HepG2 (cell line): ENCODE measurements around the gene ZSCAN26. TPM values are rescaled to one million over a fixed set of nuclear protein-coding genes. Genes with fewer than 3 reads are reported as not detected.
A peak's percentile ranks its signal among the peaks of the same experiment; 100 is the strongest.

Experiments
- ATAC-seq: fragments of 200-7000 bp; cut with Tn5 transposase; 3 replicates; pipeline ENCODE4 v1.9.1; 2020; ENCODE audit warnings: mild to moderate bottlenecking, moderate library complexity
- BruUV-seq: library from RNA; stranded (reverse); fragments of 400-500 nt; replicated peaks from 2 replicates; lab custom pipeline; 2021; lab: Mats Ljungman, UMichigan
- CTCF ChIA-PET: fragments of 300-600 bp; formaldehyde crosslinking; extraction: SDS; loops from one replicate; lab custom pipeline; 2021; ENCODE audit warnings: low total read pairs, inconsistent platforms, low intra/inter-chr PET ratio; lab: Yijun Ruan, JAX
- POLR2A ChIA-PET: fragments of 350-600 bp; sonication (Branson Sonifier 250); formaldehyde crosslinking; loops from one replicate; lab custom pipeline; 2020; ENCODE audit warnings: antibody characterized with exemption, inconsistent platforms; lab: Yijun Ruan, JAX
- DNase-seq: peaks from one replicate; pipeline ENCODE4 v3.0.0-alpha.2; 2015; ENCODE audit warnings: low spot score
- FAIRE-seq: peaks from 3 replicates; lab custom pipeline; 2011; peaks lifted over from hg19 to GRCh38; lab: Jason Lieb, UNC
- H2AFZ ChIP-seq: one replicate; pipeline ENCODE4 v1.6.1; 2011; ENCODE audit warnings: low read length, inconsistent platforms
- H3K27ac ChIP-seq: fragments of 300-600 bp; 3 replicates; pipeline ENCODE4 v1.8.0; 2011; ENCODE audit warnings: mixed run types, mild to moderate bottlenecking, mixed read lengths, low read length, inconsistent platforms; ENCODE audit not compliant: insufficient read depth; ENCODE audit errors: extremely low read length
- H3K27me3 ChIP-seq, 2 experiments: fragments of 200-600 bp in 1 of 2; 2 replicates in 1 of 2; 3 replicates in 1 of 2; pipeline versions ENCODE4 v1.6.0 to v1.8.0; 2011; ENCODE audit warnings: low read length in 2 of 2, mild to moderate bottlenecking in 2 of 2, moderate library complexity in 2 of 2, inconsistent platforms in 1 of 2; ENCODE audit not compliant: insufficient read depth in 2 of 2, control insufficient read depth in 1 of 2
- H3K36me3 ChIP-seq, 2 experiments: fragments of 200-600 bp in 1 of 2; replicated peaks in 1 of 2; 2 replicates in 1 of 2; 3 replicates in 1 of 2; pipeline versions ENCODE4 v1.5.1 to v1.8.0; 2011; ENCODE audit warnings: low read length in 2 of 2, inconsistent platforms in 1 of 2; ENCODE audit not compliant: insufficient read depth in 2 of 2, control insufficient read depth in 1 of 2
- H3K4me1 ChIP-seq: 2 replicates; pipeline ENCODE4 v1.5.1; 2012; ENCODE audit warnings: low read length, inconsistent platforms; ENCODE audit not compliant: insufficient read depth
- H3K4me2 ChIP-seq: 2 replicates; pipeline ENCODE4 v1.6.0; 2011; ENCODE audit warnings: low read depth, low read length, inconsistent platforms
- H3K4me3 ChIP-seq, 3 experiments: fragments of 200-600 bp in 1 of 3; sonication (generic), shearing (Covaris generic) in 1 of 3; replicated peaks in 1 of 3; 2 replicates each; pipeline ENCODE4 v1.5.1; 2011 to 2016; ENCODE audit warnings: low read length in 3 of 3, inconsistent platforms in 2 of 3, low read depth in 2 of 3, mild to moderate bottlenecking in 2 of 3, control low read depth in 1 of 3, mixed read lengths in 1 of 3; ENCODE audit not compliant: insufficient read depth in 1 of 3
- H3K79me2 ChIP-seq: one replicate; pipeline ENCODE4 v1.6.1; 2011; ENCODE audit warnings: low read length, inconsistent platforms; ENCODE audit not compliant: insufficient read depth
- H3K9ac ChIP-seq: 2 replicates; pipeline ENCODE4 v1.6.0; 2011; ENCODE audit warnings: mild to moderate bottlenecking, low read depth, low read length, inconsistent platforms; ENCODE audit not compliant: insufficient read depth
- H3K9me3 ChIP-seq: 2 replicates; pipeline ENCODE4 v1.5.1; 2012; ENCODE audit warnings: mild to moderate bottlenecking, low read length
- H4K20me1 ChIP-seq: 2 replicates; pipeline ENCODE4 v1.6.0; 2011; ENCODE audit warnings: inconsistent platforms, mild to moderate bottlenecking, low read length, moderate library complexity; ENCODE audit not compliant: insufficient read depth
- CCAR2 ChIP-seq: fragments of 200-400 bp; formaldehyde crosslinking; optimal IDR thresholded peaks from 2 replicates; pipeline ENCODE3; 2018; ENCODE audit warnings: low read depth, mild to moderate bottlenecking, low read length, moderate library complexity
- GABPA ChIP-seq, 2 experiments: IDR thresholded peaks; 2 replicates each; pipeline ENCODE4 v1.6.1; 2011 to 2016; ENCODE audit warnings: low read depth in 2 of 2, low read length in 1 of 2, missing biosample characterization in 1 of 2, missing genetic modification characterization in 1 of 2
- HOXA7 ChIP-seq: sonication (generic); formaldehyde crosslinking; IDR thresholded peaks from 2 replicates; pipeline ENCODE4 v1.8.1; 2022; ENCODE audit warnings: mild to moderate bottlenecking, missing genetic modification reagents, moderate library complexity
- MAF1 ChIP-seq: sonication (generic); formaldehyde crosslinking; IDR thresholded peaks from 2 replicates; pipeline ENCODE4 v1.5.0; 2020; ENCODE audit warnings: missing genetic modification reagents, borderline replicate concordance
- MAFK ChIP-seq, 2 experiments: IDR thresholded peaks in 1 of 2; conservative IDR thresholded peaks in 1 of 2; 2 replicates each; pipeline ENCODE4 v1.6.1; 2011; ENCODE audit warnings: improper control_type of control experiment in 2 of 2, low read length in 2 of 2
- NFE2L2 ChIP-seq: fragments of 150-350 bp; IDR thresholded peaks from 2 replicates; pipeline ENCODE4 v1.6.1; 2014; ENCODE audit warnings: low read length
- NFYB ChIP-seq: sonication (generic); formaldehyde crosslinking; IDR thresholded peaks from 2 replicates; pipeline ENCODE4 v1.4.0; 2020; ENCODE audit warnings: missing genetic modification reagents
- PAX8 ChIP-seq: sonication (generic); formaldehyde crosslinking; IDR thresholded peaks from 2 replicates; pipeline ENCODE4 v1.8.0; 2022; ENCODE audit warnings: mild to moderate bottlenecking, missing genetic modification reagents, borderline replicate concordance
- POLR2A ChIP-seq, 2 experiments: IDR thresholded peaks; 2 replicates each; pipeline ENCODE4 v1.6.1; 2011; ENCODE audit warnings: low read depth in 2 of 2, low read length in 2 of 2, mild to moderate bottlenecking in 1 of 2, moderate library complexity in 1 of 2; ENCODE audit not compliant: insufficient read depth in 1 of 2
- SAP130 ChIP-seq: IDR thresholded peaks from 2 replicates; pipeline ENCODE4 v1.6.1; 2016; ENCODE audit warnings: low read depth
- TARDBP ChIP-seq: sonication (generic); formaldehyde crosslinking; IDR thresholded peaks from 2 replicates; pipeline ENCODE4 v1.8.0; 2022; ENCODE audit warnings: mild to moderate bottlenecking, missing genetic modification reagents
- WIZ ChIP-seq: sonication (generic); formaldehyde crosslinking; IDR thresholded peaks from 2 replicates; pipeline ENCODE4 v1.5.1; 2020; ENCODE audit warnings: mild to moderate bottlenecking, missing genetic modification reagents
- ZBTB21 ChIP-seq: sonication (generic); formaldehyde crosslinking; IDR thresholded peaks from 2 replicates; pipeline ENCODE4 v1.4.0; 2020; ENCODE audit warnings: missing genetic modification reagents
- ZBTB37 ChIP-seq: sonication (generic); formaldehyde crosslinking; IDR thresholded peaks from 2 replicates; pipeline ENCODE4 v1.4.0; 2020; ENCODE audit warnings: mild to moderate bottlenecking, missing genetic modification reagents
- ZBTB8A ChIP-seq: sonication (generic); formaldehyde crosslinking; IDR thresholded peaks from 2 replicates; pipeline ENCODE4 v1.4.0; 2020; ENCODE audit warnings: mild to moderate bottlenecking, low read depth, missing genetic modification reagents, borderline replicate concordance
- ZNF10 ChIP-seq: sonication (generic); formaldehyde crosslinking; IDR thresholded peaks from 2 replicates; pipeline ENCODE4 v1.4.0; 2020; ENCODE audit warnings: mild to moderate bottlenecking, low read depth, missing genetic modification reagents, borderline replicate concordance
- ZNF264 ChIP-seq: sonication (generic); formaldehyde crosslinking; IDR thresholded peaks from 2 replicates; pipeline ENCODE4 v1.4.0; 2020; ENCODE audit warnings: missing genetic modification reagents
- ZNF276 ChIP-seq: sonication (generic); formaldehyde crosslinking; IDR thresholded peaks from 2 replicates; pipeline ENCODE4 v1.4.0; 2020; ENCODE audit warnings: mild to moderate bottlenecking, low read depth, missing genetic modification reagents
- ZNF280B ChIP-seq: sonication (generic); formaldehyde crosslinking; IDR thresholded peaks from 2 replicates; pipeline ENCODE4 v1.5.0; 2020; ENCODE audit warnings: missing genetic modification reagents, mild to moderate bottlenecking, borderline replicate concordance
- ZNF33A ChIP-seq: sonication (generic); formaldehyde crosslinking; IDR thresholded peaks from 2 replicates; pipeline ENCODE4 v1.5.1; 2020; ENCODE audit warnings: missing genetic modification reagents, mild to moderate bottlenecking, moderate library complexity, borderline replicate concordance
- in situ Hi-C: cut with HindIII; loops from 2 replicates; pipeline ENCODE4 v1.10.0; 2017; ENCODE audit warnings: low pct_unique_long_range_greater_than_20kb; ENCODE audit not compliant: extremely low pct_ligation_motif_present
- intact Hi-C: fragments of 100-400 bp; cut with micrococcal nuclease; formaldehyde crosslinking; loops from one replicate; pipeline ENCODE4 v1.10.0; 2022; ENCODE audit not compliant: unreplicated experiment
- polyA plus RNA-seq, 8 experiments: library from polyadenylated mRNA; depleted of rRNA in 3 of 8; stranded (reverse) in 7 of 8; unstranded in 1 of 8; fragments of >200 nt; fragmentation: Illumina TruSeq in 4 of 8; extraction: Trizol in 4 of 8; gene quantifications; 2 replicates each; pipeline versions ENCODE4 v1.2.1 to v1.2.3, GENCODE V29; 2011 to 2016; ENCODE audit warnings: low read depth in 4 of 8, missing spikeins in 1 of 8, mixed read lengths in 1 of 8; ENCODE audit not compliant: insufficient read depth in 1 of 8
- total RNA-seq, 5 experiments: library from RNA; depleted of rRNA; stranded (reverse); fragments of >200 nt; fragmentation: Illumina TruSeq; extraction: Trizol; gene quantifications; 2 replicates each; pipeline ENCODE4 v1.2.3, GENCODE V29; 2016; ENCODE audit warnings: low read depth in 1 of 5

The ZSCAN26 gene
- total and polyA plus RNA-seq, 2 of the 13 experiments (the other 11 are each of a cell fraction or from before 2014, with no cell fraction given), result 12.0 to 15.6 TPM

- TF ChIP-seq WIZ (CRISPR knock-in tag) (no peak), MAFK (conservative IDR thresholded peaks at IDR 0.05 in 1 of 2, IDR thresholded peaks at IDR 0.05 in 1 of 2; ENCODE audit: low read length in 2 of 2) (peak; percentile 82 to 87), NFE2L2 (peak; percentile 83), ZNF264 (no peak), CCAR2 (no peak), SAP130 (peak; percentile 48; the same call in 1 of the 2 replicates), MAF1 (CRISPR knock-in tag) (no peak), ZNF33A (CRISPR knock-in tag) (no peak), ZBTB8A (CRISPR knock-in tag) (no peak), ZNF10 (CRISPR knock-in tag) (no peak), PAX8 (CRISPR knock-in tag) (no peak)
These were observed 2.5 kb downstream of the ZSCAN26 start (continued) for GRCh38 chr6:28269492-28269891.

- FAIRE-seq (no peak), DNase-seq (no peak), ATAC-seq (no peak)
- Histone ChIP-seq H3K27ac (no peak overlapping the region), H3K36me3 (peaks cover 11 to 56% of the 10 kb centered on the region in 2 experiments), H3K4me1 (peaks cover under 1% of the 10 kb centered on the region; the same call in 1 of the 2 replicates), H3K79me2 (no peaks in the 10 kb centered on the region), H2AFZ (no peak overlapping the region), H3K9ac (no peak overlapping the region), H3K27me3 (no peaks in the 10 kb centered on the region), H3K9me3 (no peaks in the 10 kb centered on the region), H3K4me3 (no peak overlapping the region), H4K20me1 (no peaks in the 10 kb centered on the region), H3K4me2 (no peak overlapping the region)
- in situ Hi-C loops, result no loop called here
- no TSS peak for BruUV-seq
- POLR2A ChIA-PET, result interaction anchor here (0.6 kb wide), 1 partner anchor 620 kb away, joined by 3 read pairs; no protein-coding TSS in a partner anchor
- CTCF ChIA-PET, result no interaction called here
- intact Hi-C loops, result no loop called here
- no peak for TF ChIP-seq ZNF276 (CRISPR knock-in tag)
- no peak for TF ChIP-seq GABPA (IDR thresholded peaks at IDR 0.05; ENCODE audit: low read depth, low read length)
- TF ChIP-seq GABPA (CRISPR knock-in tag; IDR thresholded peaks at IDR 0.05; ENCODE audit: low read depth), result no peak
- TF ChIP-seq TARDBP (CRISPR knock-in tag), result no peak
- no peak for TF ChIP-seq ZBTB37 (CRISPR knock-in tag)
- no peak for TF ChIP-seq HOXA7
- TF ChIP-seq POLR2A (IDR thresholded peaks at IDR 0.05; ENCODE audit: insufficient read depth in 1 of 2, low read depth in 2 of 2, low read length in 2 of 2), result no peak
- TF ChIP-seq ZBTB21 (CRISPR knock-in tag), result no peak
- TF ChIP-seq NFYB (CRISPR knock-in tag), result no peak
- TF ChIP-seq ZNF280B (CRISPR knock-in tag), result no peak
These were observed 7.9 kb downstream of the ZSCAN26 start for GRCh38 chr6:28274888-28275287.
